Retina (tissue), 1 donor: ENCODE results near the gene VARS1.
A peak's percentile ranks its signal among the peaks of the same experiment; 100 is the strongest.

ENCODE experiments used
- DNase-seq: peaks from one replicate; pipeline ENCODE4 v3.0.0-alpha.2; 2016

The VARS1 gene

GRCh38 chr6:31792761-31793171 lies 2.8 kb downstream of the VARS1 start:
- no peak for DNase-seq

- no peak for DNase-seq
Measured at GRCh38 chr6:31792090-31792374, 3.5 kb downstream of the VARS1 start.

- DNase-seq = peak; percentile 75
Measured at GRCh38 chr6:31791324-31792089, 4.0 kb downstream of the VARS1 start.

GRCh38 chr6:31785475-31785874 lies 10.1 kb downstream of the VARS1 start:
- DNase-seq = no peak

GRCh38 chr6:31784098-31784925 lies 11.2 kb downstream of the VARS1 start:
- DNase-seq = no peak

- no peak for DNase-seq
Measured at GRCh38 chr6:31782126-31782855, 13.3 kb downstream of the VARS1 start.

- DNase-seq = no peak
Measured at GRCh38 chr6:31781244-31782125, 14.1 kb downstream of the VARS1 start.

- no peak for DNase-seq
Measured at GRCh38 chr6:31780507-31781243, 14.9 kb downstream of the VARS1 start.

- no peak for DNase-seq
Measured at GRCh38 chr6:31779908-31780307, 15.6 kb downstream of the VARS1 start.

- no peak for DNase-seq
Measured at GRCh38 chr6:31778999-31779885, 16.3 kb downstream of the VARS1 start.

- no peak for DNase-seq
Measured at GRCh38 chr6:31778193-31778592, 17.4 kb downstream of the VARS1 start.

- no peak for DNase-seq
Measured at GRCh38 chr6:31777667-31778050, 17.9 kb downstream of the VARS1 start.

GRCh38 chr6:31776989-31777666 lies 18.4 kb downstream of the VARS1 start, which contains the start of gene VWA7:
Gene VWA7 (minus strand): TSS chr6:31777328. CDS start chr6:31776779, 549 bp downstream.
- DNase-seq = no peak

- no peak for DNase-seq
Measured at GRCh38 chr6:31776485-31776988, 19.0 kb downstream of the VARS1 start.

GRCh38 chr6:31775633-31776484 lies 19.7 kb downstream of the VARS1 start:
- DNase-seq = no peak

GRCh38 chr6:31775184-31775583 lies 20.4 kb downstream of the VARS1 start:
- no peak for DNase-seq

GRCh38 chr6:31771992-31772358 lies 23.6 kb downstream of the VARS1 start:
- DNase-seq = no peak

- DNase-seq = no peak
Measured at GRCh38 chr6:31770860-31771259, 24.7 kb downstream of the VARS1 start.
